T-helper 2 cell treated with Interferon-gamma antibody and Interleukin-4, amounts not matched to agents 5 μg/mL and 100 μg/mL, for 36 hours (primary cell): ENCODE results near the gene PAX2.
A peak's percentile ranks its signal among the peaks of the same experiment; 100 is the strongest.

Experiments
- DNase-seq: peaks from one replicate; pipeline ENCODE4 v3.0.0; 2021; ENCODE audit warnings: low spot score
- H3K27ac Mint-ChIP-seq: one replicate; pipeline ENCODE4 v1.8.0; 2021; ENCODE audit warnings: mild to moderate bottlenecking, mixed read lengths
- H3K27me3 Mint-ChIP-seq: one replicate; pipeline ENCODE4 v1.8.0; 2021; ENCODE audit warnings: low read depth, mixed read lengths
- H3K36me3 Mint-ChIP-seq: one replicate; pipeline ENCODE4 v1.8.0; 2021; ENCODE audit warnings: low read depth, mixed read lengths
- H3K4me1 Mint-ChIP-seq: one replicate; pipeline ENCODE4 v1.8.0; 2021; ENCODE audit warnings: low read depth, mixed read lengths
- H3K4me3 Mint-ChIP-seq: one replicate; pipeline ENCODE4 v1.8.0; 2022; ENCODE audit warnings: mild to moderate bottlenecking, moderate library complexity, mixed read lengths
- H3K9me3 Mint-ChIP-seq: one replicate; pipeline ENCODE4 v1.8.0; 2021; ENCODE audit warnings: mixed read lengths

PAX2 gene

DNA sequence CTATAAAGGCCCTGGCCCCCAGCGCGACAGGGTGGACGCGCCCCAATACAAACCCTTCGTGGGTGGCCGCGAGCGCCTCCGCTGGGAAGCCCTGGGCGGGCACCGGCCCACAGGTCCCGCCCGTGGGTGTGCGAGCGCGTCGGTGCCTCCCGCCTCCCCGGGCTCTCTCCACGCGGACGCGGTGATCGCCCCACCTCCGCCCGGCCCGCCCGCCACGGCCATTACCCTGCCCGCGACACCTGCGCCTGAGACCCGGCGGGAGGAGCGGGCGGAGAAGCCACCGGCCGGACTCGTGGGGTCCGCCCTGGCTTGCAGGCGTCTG lies 81.2 kb downstream of the PAX2 start:
- peaks cover 25% of the 10 kb centered on the region for H3K4me1 Mint-ChIP-seq
- no peak overlapping the region for H3K27ac Mint-ChIP-seq
- H3K9me3 Mint-ChIP-seq = no peaks in the 10 kb centered on the region

DNA sequence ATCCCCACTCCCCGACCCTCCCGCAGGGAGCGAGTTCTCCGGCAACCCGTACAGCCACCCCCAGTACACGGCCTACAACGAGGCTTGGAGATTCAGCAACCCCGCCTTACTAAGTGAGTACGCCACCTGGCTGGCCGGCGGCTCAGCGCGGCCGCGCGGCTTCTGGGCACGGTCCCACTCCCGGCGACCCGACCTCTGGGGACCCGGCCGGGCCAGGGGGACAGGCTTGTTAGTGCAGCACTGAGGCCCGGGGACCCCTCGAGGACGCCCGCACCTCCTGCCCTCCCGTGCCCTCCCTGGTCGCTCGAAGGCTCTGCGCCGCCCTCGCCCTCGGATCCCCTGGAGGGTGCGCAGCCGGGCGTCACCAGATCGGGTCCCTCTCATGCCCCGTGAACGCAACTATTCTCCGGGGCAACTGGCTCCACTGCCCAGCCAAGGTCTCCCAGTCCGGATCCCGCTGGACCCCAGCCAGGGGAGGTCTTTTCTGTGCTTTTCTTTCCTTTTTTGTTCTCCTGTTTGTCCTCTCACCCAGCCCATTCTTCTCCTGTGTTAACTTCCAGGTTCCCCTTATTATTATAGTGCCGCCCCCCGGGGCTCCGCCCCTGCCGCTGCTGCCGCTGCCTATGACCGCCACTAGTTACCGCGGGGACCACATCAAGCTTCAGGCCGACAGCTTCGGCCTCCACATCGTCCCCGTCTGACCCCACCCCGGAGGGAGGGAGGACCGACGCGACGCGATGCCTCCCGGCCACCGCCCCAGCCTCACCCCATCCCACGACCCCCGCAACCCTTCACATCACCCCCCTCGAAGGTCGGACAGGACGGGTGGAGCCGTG lies 81.8 kb downstream of the PAX2 start:
- H3K4me1 Mint-ChIP-seq = peaks cover 26% of the 10 kb centered on the region
- H3K9me3 Mint-ChIP-seq = no peaks in the 10 kb centered on the region
- peak overlapping the region; percentile 63 for H3K4me3 Mint-ChIP-seq
- H3K27me3 Mint-ChIP-seq = peaks cover 87% of the 10 kb centered on the region
- peak overlapping the region; percentile 16 for H3K27ac Mint-ChIP-seq
- H3K36me3 Mint-ChIP-seq = no peaks in the 10 kb centered on the region
- no peak for DNase-seq

More for the DNA sequence above, 81.2 kb downstream of the PAX2 start:
- Mint-ChIP-seq H3K36me3 (no peaks in the 10 kb centered on the region), H3K4me3 (no peak overlapping the region), H3K27me3 (peaks cover 86% of the 10 kb centered on the region)
- DNase-seq = no peak

DNA sequence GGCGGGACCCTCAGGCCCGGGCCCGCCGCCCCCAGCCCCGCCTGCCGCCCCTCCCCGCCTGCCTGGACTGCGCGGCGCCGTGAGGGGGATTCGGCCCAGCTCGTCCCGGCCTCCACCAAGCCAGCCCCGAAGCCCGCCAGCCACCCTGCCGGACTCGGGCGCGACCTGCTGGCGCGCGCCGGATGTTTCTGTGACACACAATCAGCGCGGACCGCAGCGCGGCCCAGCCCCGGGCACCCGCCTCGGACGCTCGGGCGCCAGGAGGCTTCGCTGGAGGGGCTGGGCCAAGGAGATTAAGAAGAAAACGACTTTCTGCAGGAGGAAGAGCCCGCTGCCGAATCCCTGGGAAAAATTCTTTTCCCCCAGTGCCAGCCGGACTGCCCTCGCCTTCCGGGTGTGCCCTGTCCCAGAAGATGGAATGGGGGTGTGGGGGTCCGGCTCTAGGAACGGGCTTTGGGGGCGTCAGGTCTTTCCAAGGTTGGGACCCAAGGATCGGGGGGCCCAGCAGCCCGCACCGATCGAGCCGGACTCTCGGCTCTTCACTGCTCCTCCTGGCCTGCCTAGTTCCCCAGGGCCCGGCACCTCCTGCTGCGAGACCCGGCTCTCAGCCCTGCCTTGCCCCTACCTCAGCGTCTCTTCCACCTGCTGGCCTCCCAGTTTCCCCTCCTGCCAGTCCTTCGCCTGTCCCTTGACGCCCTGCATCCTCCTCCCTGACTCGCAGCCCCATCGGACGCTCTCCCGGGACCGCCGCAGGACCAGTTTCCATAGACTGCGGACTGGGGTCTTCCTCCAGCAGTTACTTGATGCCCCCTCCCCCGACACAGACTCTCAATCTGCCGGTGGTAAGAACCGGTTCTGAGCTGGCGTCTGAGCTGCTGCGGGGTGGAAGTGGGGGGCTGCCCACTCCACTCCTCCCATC lies 82.7 kb downstream of the PAX2 start:
- no peaks in the 10 kb centered on the region for H3K36me3 Mint-ChIP-seq
- peak; percentile 32 for DNase-seq
- peaks cover 87% of the 10 kb centered on the region for H3K27me3 Mint-ChIP-seq
- H3K27ac Mint-ChIP-seq = peak overlapping the region; percentile 44
- H3K4me3 Mint-ChIP-seq = peak overlapping the region; percentile 81
- H3K9me3 Mint-ChIP-seq = no peaks in the 10 kb centered on the region
- peaks cover 26% of the 10 kb centered on the region for H3K4me1 Mint-ChIP-seq

DNA sequence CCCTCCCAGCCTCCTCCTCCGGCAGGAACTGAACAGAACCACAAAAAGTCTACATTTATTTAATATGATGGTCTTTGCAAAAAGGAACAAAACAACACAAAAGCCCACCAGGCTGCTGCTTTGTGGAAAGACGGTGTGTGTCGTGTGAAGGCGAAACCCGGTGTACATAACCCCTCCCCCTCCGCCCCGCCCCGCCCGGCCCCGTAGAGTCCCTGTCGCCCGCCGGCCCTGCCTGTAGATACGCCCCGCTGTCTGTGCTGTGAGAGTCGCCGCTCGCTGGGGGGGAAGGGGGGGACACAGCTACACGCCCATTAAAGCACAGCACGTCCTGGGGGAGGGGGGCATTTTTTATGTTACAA lies 83.3 kb downstream of the PAX2 start:
- Mint-ChIP-seq H3K4me1 (peaks cover 26% of the 10 kb centered on the region), H3K9me3 (no peaks in the 10 kb centered on the region), H3K27ac (peak overlapping the region; percentile 52), H3K27me3 (peaks cover 89% of the 10 kb centered on the region), H3K4me3 (peak overlapping the region; percentile 81), H3K36me3 (no peaks in the 10 kb centered on the region)
- DNase-seq = no peak

DNA sequence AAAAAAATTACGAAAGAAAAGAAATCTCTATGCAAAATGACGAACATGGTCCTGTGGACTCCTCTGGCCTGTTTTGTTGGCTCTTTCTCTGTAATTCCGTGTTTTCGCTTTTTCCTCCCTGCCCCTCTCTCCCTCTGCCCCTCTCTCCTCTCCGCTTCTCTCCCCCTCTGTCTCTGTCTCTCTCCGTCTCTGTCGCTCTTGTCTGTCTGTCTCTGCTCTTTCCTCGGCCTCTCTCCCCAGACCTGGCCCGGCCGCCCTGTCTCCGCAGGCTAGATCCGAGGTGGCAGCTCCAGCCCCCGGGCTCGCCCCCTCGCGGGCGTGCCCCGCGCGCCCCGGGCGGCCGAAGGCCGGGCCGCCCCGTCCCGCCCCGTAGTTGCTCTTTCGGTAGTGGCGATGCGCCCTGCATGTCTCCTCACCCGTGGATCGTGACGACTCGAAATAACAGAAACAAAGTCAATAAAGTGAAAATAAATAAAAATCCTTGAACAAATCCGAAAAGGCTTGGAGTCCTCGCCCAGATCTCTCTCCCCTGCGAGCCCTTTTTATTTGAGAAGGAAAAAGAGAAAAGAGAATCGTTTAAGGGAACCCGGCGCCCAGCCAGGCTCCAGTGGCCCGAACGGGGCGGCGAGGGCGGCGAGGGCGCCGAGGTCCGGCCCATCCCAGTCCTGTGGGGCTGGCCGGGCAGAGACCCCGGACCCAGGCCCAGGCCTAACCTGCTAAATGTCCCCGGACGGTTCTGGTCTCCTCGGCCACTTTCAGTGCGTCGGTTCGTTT lies 83.9 kb downstream of the PAX2 start:
- Mint-ChIP-seq H3K4me3 (peak overlapping the region; percentile 81), H3K36me3 (no peaks in the 10 kb centered on the region), H3K9me3 (no peaks in the 10 kb centered on the region), H3K27ac (peak overlapping the region; percentile 52), H3K27me3 (peaks cover 86% of the 10 kb centered on the region), H3K4me1 (peaks cover 26% of the 10 kb centered on the region)
- DNase-seq = no peak

DNA sequence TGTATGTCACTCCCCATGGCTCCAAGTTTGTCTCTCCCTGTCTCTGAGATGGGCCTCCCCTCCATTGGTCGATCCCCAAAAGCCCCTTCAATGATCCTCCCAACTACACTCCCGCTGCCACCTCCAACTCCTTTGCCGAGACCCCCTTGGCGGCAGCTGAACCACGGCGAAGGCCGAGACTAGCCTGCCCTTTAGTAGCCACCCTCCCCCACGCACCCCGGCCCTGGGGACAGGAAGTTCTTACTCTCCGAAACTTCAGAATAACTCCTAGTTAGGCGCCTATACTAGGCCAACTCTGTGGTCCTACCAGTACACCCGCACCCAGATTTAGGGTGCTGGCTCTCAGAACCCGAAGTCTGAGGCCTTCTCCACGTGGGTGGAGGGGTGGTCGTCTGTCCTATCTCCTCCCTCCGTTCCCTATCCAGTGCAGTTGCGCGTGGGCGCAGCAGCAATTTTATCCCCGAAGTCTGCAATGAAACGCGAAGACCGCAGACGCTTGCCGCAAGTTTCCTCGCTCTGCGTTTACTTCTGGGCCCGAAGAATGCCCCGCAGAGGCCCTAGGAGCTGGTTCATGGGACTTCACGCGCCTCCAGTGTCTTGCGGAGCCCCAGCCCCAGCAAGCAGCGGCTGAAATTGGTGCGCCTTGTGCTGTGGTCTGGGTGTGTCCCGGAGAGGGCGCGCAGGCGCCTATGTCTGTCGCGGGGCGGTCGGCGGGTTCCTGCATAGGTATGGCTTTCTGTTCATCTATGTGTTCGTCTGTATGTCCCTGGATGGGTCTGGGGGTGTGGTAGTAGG lies 84.7 kb downstream of the PAX2 start:
- H3K27me3 Mint-ChIP-seq = peaks cover 83% of the 10 kb centered on the region

DNA sequence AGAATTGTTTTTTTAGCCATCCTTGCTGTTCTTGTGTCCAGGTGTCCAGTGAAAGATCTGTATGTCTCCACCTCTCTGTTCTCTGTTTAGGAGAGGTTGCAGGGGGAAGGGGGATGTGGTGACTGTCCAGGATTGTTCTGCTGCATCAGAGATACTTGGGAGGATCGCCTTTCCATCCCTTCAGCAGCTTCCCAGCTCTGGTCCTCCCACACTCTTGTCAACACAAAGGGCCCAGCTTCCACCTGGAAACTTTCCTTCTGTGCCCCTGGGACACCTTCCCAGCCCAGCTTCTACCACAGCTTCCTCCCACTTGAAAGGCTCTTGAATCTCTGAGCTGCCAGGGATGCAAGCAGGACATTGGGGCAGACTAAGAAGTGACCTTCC lies 85.3 kb downstream of the PAX2 start:
- DNase-seq = no peak
- Mint-ChIP-seq H3K4me1 (peaks cover 26% of the 10 kb centered on the region), H3K4me3 (peak overlapping the region; percentile 80), H3K27ac (no peak overlapping the region), H3K9me3 (no peaks in the 10 kb centered on the region), H3K36me3 (no peaks in the 10 kb centered on the region), H3K27me3 (peaks cover 77% of the 10 kb centered on the region)

More for the DNA sequence above, 84.7 kb downstream of the PAX2 start:
- peaks cover 26% of the 10 kb centered on the region for H3K4me1 Mint-ChIP-seq
- H3K9me3 Mint-ChIP-seq = no peaks in the 10 kb centered on the region
- H3K27ac Mint-ChIP-seq = peak overlapping the region; percentile 52
- no peaks in the 10 kb centered on the region for H3K36me3 Mint-ChIP-seq
- peak overlapping the region; percentile 80 for H3K4me3 Mint-ChIP-seq
- no peak for DNase-seq

DNA sequence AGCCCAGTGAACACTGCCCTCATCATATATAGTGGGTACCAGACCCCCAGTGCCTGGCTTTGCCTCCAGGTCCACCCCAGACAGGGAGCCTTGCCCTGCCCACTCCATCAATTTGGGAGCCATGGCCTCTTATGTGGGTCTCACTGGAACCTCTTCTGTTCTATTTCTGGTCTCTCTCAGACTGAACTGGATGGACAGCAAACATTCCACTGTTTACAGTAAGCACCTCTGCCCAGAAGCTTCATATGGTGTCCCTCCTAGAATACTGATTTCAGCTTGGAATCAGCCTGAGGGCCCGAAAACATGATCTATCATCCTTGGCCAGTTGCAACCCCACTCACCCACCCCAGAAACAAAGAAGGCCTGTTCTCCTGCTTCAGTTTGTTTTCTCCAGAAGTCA lies 86.4 kb downstream of the PAX2 start:
- peaks cover 70% of the 10 kb centered on the region for H3K27me3 Mint-ChIP-seq
- no peaks in the 10 kb centered on the region for H3K36me3 Mint-ChIP-seq
- no peaks in the 10 kb centered on the region for H3K9me3 Mint-ChIP-seq
- H3K27ac Mint-ChIP-seq = no peak overlapping the region
- H3K4me1 Mint-ChIP-seq = peaks cover 26% of the 10 kb centered on the region
- H3K4me3 Mint-ChIP-seq = no peak overlapping the region
- no peak for DNase-seq

DNA sequence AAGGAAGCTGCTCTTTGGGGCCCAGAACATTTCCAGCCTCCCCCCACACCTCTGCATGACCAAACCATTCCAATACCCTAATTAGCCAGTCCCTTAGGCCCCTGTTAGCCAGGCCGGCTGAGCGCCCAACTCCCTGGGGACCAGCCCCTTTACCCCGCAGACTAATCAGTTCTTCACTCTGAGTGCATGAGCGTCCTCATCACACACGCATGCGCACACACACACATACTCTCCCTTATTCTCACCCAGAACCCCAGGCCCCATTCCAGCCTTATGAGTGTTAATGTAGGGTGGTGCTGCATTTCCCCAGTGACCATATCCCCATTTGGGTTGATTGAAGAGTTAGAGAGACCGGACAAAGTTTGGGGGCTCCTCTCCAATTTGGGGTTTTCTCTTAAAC lies 90.4 kb downstream of the PAX2 start:
- H3K4me1 Mint-ChIP-seq = peaks cover 4% of the 10 kb centered on the region
- H3K27me3 Mint-ChIP-seq = peaks cover 45% of the 10 kb centered on the region
- H3K36me3 Mint-ChIP-seq = no peaks in the 10 kb centered on the region
- H3K9me3 Mint-ChIP-seq = no peaks in the 10 kb centered on the region
- no peak for DNase-seq
- H3K27ac Mint-ChIP-seq = no peak overlapping the region
- H3K4me3 Mint-ChIP-seq = no peak overlapping the region

DNA sequence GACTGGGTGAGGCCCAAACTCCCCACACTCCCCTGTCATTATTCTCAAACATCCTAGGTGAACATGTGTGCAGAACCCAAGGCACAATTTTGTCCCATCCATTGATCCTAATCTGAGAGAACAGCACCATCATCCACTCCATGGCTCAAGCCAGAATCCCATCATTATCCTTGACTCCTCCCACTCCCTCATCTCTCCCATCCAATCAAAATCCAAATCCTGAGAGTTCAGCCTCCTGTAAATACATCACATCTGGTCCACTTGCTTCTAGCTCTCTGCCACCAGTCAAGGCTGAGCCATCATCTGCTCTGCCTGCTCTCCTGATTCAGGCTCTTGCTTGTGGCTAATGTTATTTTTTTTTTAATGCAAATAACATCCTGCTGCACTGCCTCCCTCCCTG lies 91.5 kb downstream of the PAX2 start:
- H3K27ac Mint-ChIP-seq = no peak overlapping the region
- no peaks in the 10 kb centered on the region for H3K36me3 Mint-ChIP-seq
- no peaks in the 10 kb centered on the region for H3K9me3 Mint-ChIP-seq
- H3K27me3 Mint-ChIP-seq = peaks cover 37% of the 10 kb centered on the region
- H3K4me1 Mint-ChIP-seq = peaks cover 1% of the 10 kb centered on the region
- no peak for DNase-seq
- H3K4me3 Mint-ChIP-seq = no peak overlapping the region

DNA sequence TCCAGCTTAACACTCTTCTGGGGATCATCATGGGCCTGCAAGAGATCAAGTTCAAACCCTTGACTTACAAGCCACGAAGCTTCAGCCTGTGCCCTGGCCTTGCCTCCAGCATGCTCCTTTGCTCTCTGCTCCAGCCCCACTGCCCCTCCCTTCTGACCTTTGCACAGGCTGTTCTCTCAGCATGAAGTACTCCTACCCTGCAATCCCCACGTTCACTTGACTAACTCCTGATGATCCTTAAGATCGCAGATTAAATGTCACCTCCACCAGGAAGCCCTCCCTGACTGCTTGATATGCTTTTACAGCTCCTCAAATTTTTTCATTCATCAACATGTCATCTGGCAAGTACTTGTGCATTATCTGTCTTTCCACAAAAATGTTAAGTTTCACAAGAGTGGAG lies 91.9 kb downstream of the PAX2 start:
- no peaks in the 10 kb centered on the region for H3K9me3 Mint-ChIP-seq
- DNase-seq = no peak
- H3K27me3 Mint-ChIP-seq = peaks cover 34% of the 10 kb centered on the region
- no peak overlapping the region for H3K4me3 Mint-ChIP-seq
- no peak overlapping the region for H3K27ac Mint-ChIP-seq
- H3K4me1 Mint-ChIP-seq = no peaks in the 10 kb centered on the region
- H3K36me3 Mint-ChIP-seq = no peaks in the 10 kb centered on the region

DNA sequence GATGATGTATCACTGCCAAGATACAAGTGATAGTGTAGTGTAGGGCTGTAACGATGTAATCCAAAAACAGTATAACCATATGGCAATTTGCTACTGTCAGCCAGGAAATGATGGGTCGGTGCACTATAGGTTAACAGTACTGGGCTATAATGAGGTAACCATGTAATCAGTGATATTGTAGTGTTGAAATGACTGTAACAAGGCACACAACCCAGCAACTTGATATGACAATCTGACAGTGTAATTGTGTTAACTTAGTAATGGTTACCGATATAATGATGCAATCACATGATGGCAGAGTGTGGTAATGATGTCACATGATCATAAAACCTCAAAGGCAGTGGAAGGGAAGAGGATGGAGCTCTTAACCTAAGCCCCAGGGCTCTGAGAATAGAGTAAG lies 93.6 kb downstream of the PAX2 start:
- no peaks in the 10 kb centered on the region for H3K36me3 Mint-ChIP-seq
- H3K4me3 Mint-ChIP-seq = no peak overlapping the region
- H3K27me3 Mint-ChIP-seq = peaks cover 22% of the 10 kb centered on the region
- no peaks in the 10 kb centered on the region for H3K4me1 Mint-ChIP-seq
- no peak overlapping the region for H3K27ac Mint-ChIP-seq
- H3K9me3 Mint-ChIP-seq = no peaks in the 10 kb centered on the region
- DNase-seq = no peak

DNA sequence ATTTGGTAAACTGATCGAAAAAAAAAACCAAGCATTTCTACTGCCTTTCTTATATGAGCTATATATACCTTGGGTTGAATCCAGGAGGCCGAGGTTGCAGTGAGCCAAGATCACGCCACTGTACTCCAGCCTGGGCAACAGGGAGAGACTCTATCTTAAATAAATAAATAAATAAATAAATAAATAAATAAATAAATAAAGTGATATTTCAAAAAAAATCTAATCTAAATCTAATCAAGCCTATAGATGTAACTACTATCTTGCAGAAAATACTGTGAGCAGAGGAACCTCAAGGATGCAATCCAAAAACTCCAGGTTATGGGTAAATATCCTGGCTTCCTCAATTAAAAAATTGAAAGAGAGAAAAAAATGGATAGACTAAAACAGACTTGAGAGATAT lies 96.1 kb downstream of the PAX2 start:
- Mint-ChIP-seq H3K27me3 (peaks cover 22% of the 10 kb centered on the region), H3K9me3 (no peaks in the 10 kb centered on the region), H3K36me3 (no peaks in the 10 kb centered on the region), H3K27ac (no peak overlapping the region), H3K4me1 (no peaks in the 10 kb centered on the region), H3K4me3 (no peak overlapping the region)
- no peak for DNase-seq
